GM23338 (cell line): ENCODE data around the gene SLC7A14. TPM values are rescaled to one million over a fixed set of nuclear protein-coding genes. Genes with fewer than 3 reads are reported as not detected.

Source experiments
- ATAC-seq: fragments of 200-7000 bp; cut with Tn5 transposase; 3 replicates; pipeline ENCODE4 v1.9.1; 2020
- DNase-seq: peaks from one replicate; pipeline ENCODE4 v3.0.0-alpha.2; 2015; ENCODE audit warnings: low spot score
- H2AFZ ChIP-seq: fragments of 200-600 bp; sonication (generic); 2 replicates; pipeline ENCODE4 v1.8.0; 2016; ENCODE audit warnings: antibody characterized with exemption, mild to moderate bottlenecking, moderate library complexity
- H3F3A ChIP-seq: fragments of 200-600 bp; sonication (generic); replicated peaks from 2 replicates; pipeline ENCODE4 v1.8.0; 2017; ENCODE audit warnings: antibody characterized with exemption, mixed run types, low read depth
- H3K27ac ChIP-seq: fragments of 200-600 bp; sonication (generic); 2 replicates; pipeline ENCODE4 v1.6.1; 2016; ENCODE audit warnings: low read depth
- H3K27me3 ChIP-seq: fragments of 200-600 bp; sonication (generic); 2 replicates; pipeline ENCODE4 v1.8.0; 2016; ENCODE audit warnings: mild to moderate bottlenecking, mixed run types, moderate library complexity; ENCODE audit not compliant: insufficient read depth
- H3K36me3 ChIP-seq: fragments of 200-600 bp; sonication (generic); 2 replicates; pipeline ENCODE4 v1.8.0; 2016; ENCODE audit warnings: mild to moderate bottlenecking; ENCODE audit not compliant: insufficient read depth
- H3K4me1 ChIP-seq: fragments of 200-600 bp; sonication (generic); 2 replicates; pipeline ENCODE4 v1.8.0; 2016; ENCODE audit warnings: mild to moderate bottlenecking, moderate library complexity; ENCODE audit not compliant: insufficient read depth
- H3K4me2 ChIP-seq: fragments of 200-600 bp; sonication (generic); 2 replicates; pipeline ENCODE4 v1.7.1; 2017; ENCODE audit warnings: mixed run types
- H3K4me3 ChIP-seq: fragments of 200-600 bp; sonication (generic); 2 replicates; pipeline ENCODE4 v1.6.1; 2016; ENCODE audit warnings: mixed run types
- H3K79me2 ChIP-seq: fragments of 200-600 bp; sonication (generic); replicated peaks from 2 replicates; pipeline ENCODE4 v1.8.0; 2017; ENCODE audit warnings: mild to moderate bottlenecking; ENCODE audit not compliant: insufficient read depth
- H3K9me2 ChIP-seq: fragments of 200-600 bp; sonication (generic); 2 replicates; pipeline ENCODE4 v1.8.0; 2017; ENCODE audit not compliant: insufficient read depth
- H4K20me1 ChIP-seq: fragments of 200-600 bp; sonication (generic); replicated peaks from 2 replicates; pipeline ENCODE4 v1.8.0; 2017; ENCODE audit warnings: mild to moderate bottlenecking; ENCODE audit not compliant: insufficient read depth
- H3K27ac Mint-ChIP-seq: 2 replicates; pipeline ENCODE4 v1.8.0; 2020; ENCODE audit warnings: inconsistent platforms, mild to moderate bottlenecking, moderate library complexity, mixed read lengths
- H3K27me3 Mint-ChIP-seq: 3 replicates; pipeline ENCODE4 v1.8.0; 2022; ENCODE audit warnings: low read depth, mild to moderate bottlenecking, moderate library complexity, mixed read lengths, inconsistent platforms; ENCODE audit not compliant: insufficient read depth, poor library complexity
- H3K36me3 Mint-ChIP-seq: 3 replicates; pipeline ENCODE4 v1.8.0; 2021; ENCODE audit warnings: low read depth, mild to moderate bottlenecking, inconsistent platforms, moderate library complexity, mixed read lengths
- H3K4me1 Mint-ChIP-seq: 3 replicates; pipeline ENCODE4 v1.8.0; 2020; ENCODE audit warnings: mild to moderate bottlenecking, inconsistent platforms, mixed read lengths
- H3K4me3 Mint-ChIP-seq: 3 replicates; pipeline ENCODE4 v1.8.0; 2021; ENCODE audit warnings: moderate library complexity, mild to moderate bottlenecking, inconsistent platforms, mixed read lengths
- H3K9me3 Mint-ChIP-seq: 3 replicates; pipeline ENCODE4 v1.8.0; 2020; ENCODE audit warnings: moderate library complexity, mild to moderate bottlenecking, inconsistent platforms, mixed read lengths
- CREB1 ChIP-seq: fragments of 250-450 bp; sonication (Bioruptor Pico); IDR thresholded peaks from 2 replicates; pipeline ENCODE4 v1.5.0; 2020; ENCODE audit warnings: low read depth, mild to moderate bottlenecking, moderate library complexity
- ETS1 ChIP-seq: IDR thresholded peaks from 2 replicates; pipeline ENCODE4 v1.6.1; 2016; ENCODE audit warnings: antibody characterized with exemption
- EZH2phosphoT487 ChIP-seq: fragments of 200-600 bp; sonication (generic); IDR thresholded peaks from one replicate; pipeline ENCODE4 v1.8.1; 2018; ENCODE audit warnings: antibody characterized with exemption; ENCODE audit not compliant: unreplicated experiment
- NANOG ChIP-seq: IDR thresholded peaks from 2 replicates; pipeline ENCODE4 v1.6.1; 2016; ENCODE audit warnings: antibody characterized with exemption, borderline replicate concordance
- ZNF331 ChIP-seq: fragments of 250-450 bp; sonication (Bioruptor Pico); IDR thresholded peaks from 2 replicates; pipeline ENCODE4 v1.5.0; 2020; ENCODE audit warnings: low read depth, mild to moderate bottlenecking, moderate library complexity
- ZNF462 ChIP-seq: fragments of 250-450 bp; sonication (Bioruptor Pico); IDR thresholded peaks from 2 replicates; pipeline ENCODE4 v1.5.0; 2020; ENCODE audit warnings: mild to moderate bottlenecking, moderate library complexity
- polyA plus RNA-seq: library from polyadenylated mRNA; unstranded; fragments of >200 nt; fragmentation: Nextera tagmentation; extraction: Ambion mirVana; gene quantifications from 2 replicates; pipeline ENCODE4 v1.2.1, GENCODE V29; 2016
- total RNA-seq: library from RNA; depleted of rRNA; stranded (reverse); fragments of >200 nt; shearing (Covaris generic); gene quantifications from 2 replicates; pipeline ENCODE4 v1.2.3, GENCODE V29; 2014

The SLC7A14 gene
- total and polyA plus RNA-seq, 2 experiments from 2014 or later, result 0.49 to 0.82 TPM

GRCh38 chr3:170440344-170440743, 145.5 kb downstream of the SLC7A14 start:
- H3K4me1 Mint-ChIP-seq, result peaks cover 9% of the 10 kb centered on the region; the same call in 2 of the 3 replicates
- H3K4me1 ChIP-seq, result 0 out of 2 replicates have a peak, but pooled peaks cover 6% of the 10 kb centered on the region
- H4K20me1 ChIP-seq, result no peaks in the 10 kb centered on the region
- no peak overlapping the region for H3K27ac ChIP-seq
- H3F3A ChIP-seq, result no peaks in the 10 kb centered on the region
- no peaks in the 10 kb centered on the region for H3K27me3 ChIP-seq
- ATAC-seq (no peak), DNase-seq (no peak)
- peaks cover 3% of the 10 kb centered on the region for H3K27me3 Mint-ChIP-seq
- no peak for TF ChIP-seq ZNF331 (CRISPR knock-in tag)
- no peak for TF ChIP-seq ETS1
- no peak for TF ChIP-seq ZNF462
- TF ChIP-seq EZH2phosphoT487, result no peak
- TF ChIP-seq CREB1, result no peak
- TF ChIP-seq NANOG, result no peak
- H3K9me2 ChIP-seq, result peaks cover 12% of the 10 kb centered on the region; the same call in 1 of the 2 replicates
- no peaks in the 10 kb centered on the region for H3K79me2 ChIP-seq
- H3K4me2 ChIP-seq, result no peak overlapping the region
- H3K27ac Mint-ChIP-seq, result no peak overlapping the region
- no peak overlapping the region for H2AFZ ChIP-seq
- no peaks in the 10 kb centered on the region for H3K36me3 ChIP-seq
- no peak overlapping the region for H3K4me3 ChIP-seq
- H3K9me3 Mint-ChIP-seq, result no peaks in the 10 kb centered on the region
- H3K4me3 Mint-ChIP-seq, result no peak overlapping the region
- H3K36me3 Mint-ChIP-seq, result no peaks in the 10 kb centered on the region
